ENCODE data around the gene CLK4.

DNA sequence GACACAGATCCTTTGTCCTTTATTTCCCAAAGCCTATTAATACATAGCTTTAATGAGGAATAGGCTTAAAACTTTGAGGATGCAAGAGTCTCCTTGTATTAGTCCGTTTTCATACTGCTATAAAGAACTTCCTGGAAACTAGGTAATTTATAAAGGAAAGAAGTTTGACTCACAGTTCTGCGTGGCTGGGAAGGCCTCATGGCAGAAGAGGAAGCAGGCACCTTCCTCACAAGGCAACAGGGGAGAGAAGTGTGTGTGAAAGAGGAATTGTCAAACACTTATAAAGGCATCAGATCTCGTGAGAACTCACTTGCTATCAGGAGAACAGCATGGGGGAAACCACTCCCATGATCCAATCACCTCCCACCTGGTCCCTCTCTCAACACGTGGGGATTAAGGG is 5.4 kb upstream of the CLK4 start:
- TF ChIP-seq, protein P1, sequence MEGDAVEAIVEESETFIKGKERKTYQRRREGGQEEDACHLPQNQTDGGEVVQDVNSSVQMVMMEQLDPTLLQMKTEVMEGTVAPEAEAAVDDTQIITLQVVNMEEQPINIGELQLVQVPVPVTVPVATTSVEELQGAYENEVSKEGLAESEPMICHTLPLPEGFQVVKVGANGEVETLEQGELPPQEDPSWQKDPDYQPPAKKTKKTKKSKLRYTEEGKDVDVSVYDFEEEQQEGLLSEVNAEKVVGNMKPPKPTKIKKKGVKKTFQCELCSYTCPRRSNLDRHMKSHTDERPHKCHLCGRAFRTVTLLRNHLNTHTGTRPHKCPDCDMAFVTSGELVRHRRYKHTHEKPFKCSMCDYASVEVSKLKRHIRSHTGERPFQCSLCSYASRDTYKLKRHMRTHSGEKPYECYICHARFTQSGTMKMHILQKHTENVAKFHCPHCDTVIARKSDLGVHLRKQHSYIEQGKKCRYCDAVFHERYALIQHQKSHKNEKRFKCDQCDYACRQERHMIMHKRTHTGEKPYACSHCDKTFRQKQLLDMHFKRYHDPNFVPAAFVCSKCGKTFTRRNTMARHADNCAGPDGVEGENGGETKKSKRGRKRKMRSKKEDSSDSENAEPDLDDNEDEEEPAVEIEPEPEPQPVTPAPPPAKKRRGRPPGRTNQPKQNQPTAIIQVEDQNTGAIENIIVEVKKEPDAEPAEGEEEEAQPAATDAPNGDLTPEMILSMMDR (IDR thresholded peaks at IDR 0.05): no peak
- TF ChIP-seq POLR2A (IDR thresholded peaks at IDR 0.05): no peak
